ENCODE data around the gene PTGIS.

The PTGIS gene

DNA sequence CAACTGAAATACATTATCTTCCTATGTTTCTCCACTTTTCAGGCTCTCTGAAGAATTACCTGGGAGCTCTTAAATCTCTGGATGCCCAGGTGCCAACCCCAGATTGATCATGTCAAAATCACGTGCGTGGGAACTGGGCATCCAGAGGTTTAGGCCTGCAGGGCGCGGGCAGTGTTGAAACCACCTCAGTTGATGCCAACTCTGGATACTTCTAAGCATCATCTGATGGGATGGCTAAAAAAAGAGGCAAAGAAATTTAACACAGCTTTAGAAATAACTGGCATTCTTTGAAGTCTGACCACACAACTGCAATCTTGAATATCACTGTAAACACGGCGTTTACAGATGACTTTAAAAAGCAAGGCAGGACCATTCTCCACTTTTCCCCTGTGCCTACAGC lies 41.9 kb downstream of the PTGIS start:
- no peak for DNase-seq

DNA sequence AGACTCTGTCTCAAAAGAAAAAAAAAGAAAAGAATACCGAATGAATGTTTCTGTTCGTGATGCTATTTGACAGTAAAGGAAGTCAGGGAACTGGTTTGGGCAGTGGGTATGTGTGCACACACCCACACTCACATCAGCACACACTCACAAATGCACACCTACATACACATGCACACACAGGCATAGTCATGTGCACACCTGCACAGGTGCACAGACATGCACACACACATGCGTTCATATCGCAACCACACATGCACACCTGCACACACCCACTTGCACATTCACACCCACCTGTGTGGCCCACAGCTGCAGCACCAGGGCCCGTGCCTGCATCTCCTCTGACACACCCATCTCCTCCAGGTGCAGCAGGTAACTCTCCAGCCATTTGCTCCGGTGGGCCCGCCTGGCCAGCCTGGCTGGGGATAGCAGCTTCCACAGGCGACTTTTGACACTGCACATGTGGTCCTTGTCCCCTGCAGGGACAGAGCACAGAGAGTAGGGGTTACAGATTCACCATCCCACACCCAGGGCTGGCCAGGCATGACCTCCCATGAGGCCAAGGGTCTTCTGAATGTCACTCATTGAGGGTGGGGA lies 44.1 kb downstream of the PTGIS start:
- no peak for DNase-seq

DNA sequence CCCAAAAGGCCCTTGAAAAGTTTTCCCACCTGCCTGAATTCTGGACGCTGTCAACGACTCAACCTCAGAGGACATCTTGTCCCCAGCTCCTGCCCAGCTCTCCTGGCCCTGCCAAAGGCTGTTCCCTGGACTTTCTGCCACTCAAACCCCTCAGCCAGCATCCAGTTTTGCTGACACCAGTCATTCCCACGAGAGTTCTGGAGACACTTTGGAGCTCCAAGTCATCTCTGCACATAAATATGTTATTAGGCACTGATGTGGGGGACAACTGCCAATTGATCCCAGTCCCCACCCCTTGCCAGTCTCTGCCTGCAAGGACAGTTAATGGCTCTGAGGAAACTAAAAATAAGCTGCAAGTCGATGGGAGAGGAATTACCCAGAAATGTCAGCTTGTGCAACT lies 46.6 kb downstream of the PTGIS start:
- no peak for DNase-seq

DNA sequence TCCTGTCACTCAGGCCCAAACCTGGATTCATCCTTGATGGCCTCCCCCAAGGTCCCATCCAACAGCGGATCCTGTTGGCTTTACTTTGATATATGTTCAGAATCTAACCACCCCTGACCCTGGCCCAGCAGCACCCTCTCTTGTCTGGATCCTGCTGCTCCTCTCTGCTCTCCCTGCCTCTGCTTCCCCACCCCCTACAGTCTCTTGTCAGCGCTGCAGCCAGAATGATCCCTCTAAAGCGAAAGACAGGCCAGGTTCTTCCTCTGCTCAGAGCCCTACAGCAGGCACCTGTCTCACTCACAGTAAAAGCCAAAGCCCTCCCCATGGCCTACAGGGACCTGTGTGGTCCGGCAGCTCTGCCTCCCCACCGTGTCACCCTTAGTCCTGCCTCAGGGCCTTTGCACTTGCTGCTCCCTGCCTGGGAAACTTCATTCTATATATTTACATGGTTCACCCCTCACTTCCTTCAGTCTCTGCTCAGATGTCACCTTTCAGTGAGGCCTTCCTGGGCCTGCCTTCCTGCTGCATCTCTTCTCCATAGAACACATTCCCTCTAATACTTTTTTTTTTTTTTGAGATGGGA lies 48.1 kb downstream of the PTGIS start:
- DNase-seq = no peak

DNA sequence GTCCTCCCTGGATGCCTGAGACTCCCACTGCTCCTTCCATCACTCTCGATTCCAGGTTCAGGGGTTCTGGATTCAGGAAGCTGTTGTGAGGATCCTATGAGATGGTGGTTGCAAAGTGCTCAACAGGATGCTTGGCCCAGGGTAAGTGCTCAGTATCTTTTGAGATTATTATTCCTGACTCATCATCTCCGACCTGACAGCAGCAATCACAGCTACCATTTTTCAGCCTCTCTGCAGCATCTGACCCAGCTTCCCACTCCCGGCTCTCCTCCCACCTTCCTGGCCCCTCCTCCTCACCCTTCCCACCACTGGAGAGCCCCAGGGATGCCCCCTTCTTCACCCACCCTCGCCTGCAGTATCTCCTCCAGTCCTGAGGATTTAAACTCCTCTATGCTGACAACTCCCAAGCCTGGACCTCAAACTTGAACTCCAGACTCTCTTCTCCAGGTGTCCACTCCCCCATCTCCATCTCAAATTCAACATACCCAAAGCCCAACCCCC lies 48.7 kb downstream of the PTGIS start:
- no peak for DNase-seq

DNA sequence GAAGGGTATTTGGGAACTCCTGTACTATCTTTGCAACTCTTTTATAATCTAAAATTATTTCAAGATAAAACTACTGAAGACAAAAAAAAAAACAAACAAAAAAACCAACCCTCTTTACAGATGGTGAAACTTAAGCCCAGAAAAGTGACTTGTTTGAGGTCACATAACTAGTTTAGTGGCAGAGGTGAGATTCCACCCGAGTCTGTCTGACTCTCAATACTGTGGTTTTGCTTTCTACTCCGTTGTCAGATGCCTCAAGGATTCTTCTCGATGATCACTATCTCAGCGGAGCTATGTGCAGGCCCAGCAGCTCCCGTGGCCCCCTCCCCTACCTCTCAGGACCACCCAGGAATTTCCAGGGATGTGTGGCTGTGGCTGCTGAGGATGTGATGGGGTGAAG lies 49.4 kb downstream of the PTGIS start:
- DNase-seq = no peak

DNA sequence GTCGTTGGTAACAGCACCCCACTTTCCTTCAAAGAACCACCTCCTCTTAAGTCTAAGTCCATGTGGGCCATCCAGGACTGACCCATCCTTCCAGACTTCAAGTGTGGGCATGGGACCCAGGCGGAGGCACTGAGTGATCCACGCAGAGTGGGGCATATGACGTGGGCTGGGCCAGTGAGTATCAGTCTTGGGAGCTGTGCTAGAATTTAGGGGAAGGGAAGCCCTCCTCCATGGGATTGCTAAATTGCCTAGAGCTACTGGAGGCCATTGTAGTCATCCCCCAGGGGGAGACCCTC lies 50.2 kb downstream of the PTGIS start:
- DNase-seq = no peak

DNA sequence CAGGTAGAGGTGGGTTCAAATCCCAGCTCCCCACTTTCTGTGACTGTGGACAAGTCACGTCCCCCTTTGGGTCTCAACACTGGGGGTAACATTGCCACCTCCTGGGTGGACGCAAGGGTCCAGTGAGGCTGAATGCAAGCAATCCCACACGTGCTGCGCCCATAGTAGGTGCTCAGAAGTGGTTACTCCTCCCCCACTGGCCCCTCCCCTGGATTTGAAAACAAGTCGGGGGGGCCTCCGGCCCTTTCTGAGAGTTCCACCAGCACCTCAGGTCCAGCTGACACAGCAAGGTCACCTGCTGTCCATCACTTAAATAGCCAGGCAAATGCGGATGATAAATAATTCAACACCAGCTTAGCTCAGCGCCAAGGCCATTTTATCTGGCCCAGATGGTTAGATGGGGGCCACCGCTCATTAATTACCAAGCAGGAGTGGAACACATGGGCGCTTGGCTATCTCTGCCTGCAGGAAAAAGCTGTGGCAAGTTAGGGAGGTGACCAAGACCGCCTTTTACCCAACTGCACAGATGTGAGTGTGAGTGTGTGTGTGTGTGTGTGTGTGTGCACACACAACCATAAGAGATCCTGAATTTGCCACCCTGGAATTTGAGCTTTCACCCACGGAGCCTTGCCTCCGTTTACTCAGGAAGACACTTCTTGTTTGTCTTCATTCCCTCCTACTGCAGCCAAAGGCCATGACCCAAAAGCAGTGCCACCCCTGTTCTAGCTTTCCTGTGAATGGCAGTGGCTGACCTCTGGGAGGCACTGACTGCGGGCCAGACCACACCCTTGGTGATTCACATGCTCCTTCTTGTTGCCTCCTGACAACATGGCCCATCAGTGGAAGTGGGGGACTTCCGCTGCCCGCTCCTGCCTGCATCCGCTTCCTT lies 50.8 kb downstream of the PTGIS start:
- no peak for DNase-seq

DNA sequence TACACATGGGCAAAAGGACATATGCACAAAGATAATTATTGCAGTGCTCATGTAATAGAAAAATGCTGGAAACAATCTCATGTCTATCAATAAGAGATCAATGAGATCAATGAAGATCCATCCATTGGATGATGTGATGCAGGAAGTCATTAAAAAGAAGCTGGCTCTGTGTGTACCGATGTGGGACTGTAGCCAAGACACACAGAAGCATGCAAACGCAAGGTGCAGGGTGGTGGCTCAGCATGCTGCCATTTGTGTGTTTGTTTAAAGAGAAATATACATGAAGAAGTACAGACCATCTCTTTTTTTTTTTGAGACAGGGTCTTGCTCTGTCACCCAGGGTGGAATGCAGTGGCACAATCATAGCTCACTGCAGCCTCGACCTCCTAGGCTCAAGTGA lies 52.4 kb downstream of the PTGIS start:
- no peak for DNase-seq

DNA sequence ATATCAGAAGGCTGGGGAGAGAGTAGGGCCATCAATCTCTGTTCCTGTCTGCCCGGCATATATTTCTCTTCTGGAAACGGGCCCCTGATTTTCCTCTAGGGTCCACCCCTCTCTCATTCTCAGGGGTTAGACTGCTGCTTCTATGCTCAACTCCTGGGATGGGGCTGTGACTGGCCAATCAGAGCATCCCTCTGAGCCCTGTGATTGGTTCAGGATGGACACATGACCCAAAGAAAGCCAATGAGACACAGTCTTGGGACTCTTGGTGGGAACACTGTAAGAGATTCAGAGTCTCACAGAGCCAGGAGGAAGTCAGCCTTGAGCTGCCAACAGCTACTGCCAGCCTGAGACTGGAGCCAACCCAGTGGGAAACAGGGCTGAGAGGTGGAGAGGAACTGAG lies 54.4 kb downstream of the PTGIS start:
- DNase-seq = no peak

DNA sequence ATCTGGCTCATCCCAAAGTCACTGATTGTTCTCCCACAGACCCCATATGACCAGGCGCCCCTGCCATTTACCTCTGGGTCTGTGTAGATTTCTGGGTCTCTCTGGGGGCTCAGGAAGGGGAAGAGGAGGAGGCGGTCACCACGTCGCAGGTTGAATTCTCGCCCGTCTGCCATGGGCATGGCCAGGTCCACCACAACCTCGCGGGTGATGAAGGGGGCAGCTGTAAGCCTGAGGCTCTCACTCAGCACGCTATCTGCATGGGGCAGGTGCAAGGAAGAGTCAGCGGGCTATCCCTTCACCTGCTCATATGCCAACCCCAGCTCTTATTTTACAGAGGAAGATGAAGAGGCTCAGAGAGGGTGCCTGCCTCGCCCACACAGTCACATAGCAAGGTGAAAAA lies 54.9 kb downstream of the PTGIS start:
- DNase-seq = no peak

DNA sequence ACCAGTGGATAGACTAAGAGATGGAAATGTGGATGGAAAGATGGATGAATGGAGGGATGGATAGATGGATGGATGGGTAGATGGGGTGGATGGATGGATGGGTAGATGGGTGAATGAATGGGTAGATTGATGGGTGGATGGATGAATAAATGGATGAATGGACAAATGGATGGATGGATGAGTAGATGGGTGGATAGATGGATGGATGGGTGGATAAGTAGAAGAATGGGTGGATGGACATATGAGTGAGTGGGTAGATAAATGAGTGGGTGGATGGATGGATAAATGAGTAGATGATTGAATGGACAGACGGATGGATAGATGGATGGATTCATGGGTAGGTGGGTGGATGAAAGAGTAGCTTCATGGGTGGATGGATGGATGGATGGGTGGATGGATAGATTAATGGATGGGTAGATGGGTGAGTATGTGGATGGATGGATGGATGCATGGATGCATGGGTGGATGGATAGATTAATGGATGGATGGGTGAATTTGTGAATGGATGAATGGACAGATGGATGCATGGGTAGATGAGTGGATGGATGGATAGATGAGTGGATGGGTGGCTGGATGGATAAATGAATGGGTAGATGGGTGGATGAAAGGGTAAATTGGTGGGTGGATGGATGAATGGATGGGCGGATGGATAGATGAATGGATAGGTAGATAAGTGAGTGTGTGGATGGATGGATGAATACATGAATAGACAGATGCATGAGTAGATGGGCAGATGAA lies 56.0 kb downstream of the PTGIS start:
- no peak for DNase-seq

DNA sequence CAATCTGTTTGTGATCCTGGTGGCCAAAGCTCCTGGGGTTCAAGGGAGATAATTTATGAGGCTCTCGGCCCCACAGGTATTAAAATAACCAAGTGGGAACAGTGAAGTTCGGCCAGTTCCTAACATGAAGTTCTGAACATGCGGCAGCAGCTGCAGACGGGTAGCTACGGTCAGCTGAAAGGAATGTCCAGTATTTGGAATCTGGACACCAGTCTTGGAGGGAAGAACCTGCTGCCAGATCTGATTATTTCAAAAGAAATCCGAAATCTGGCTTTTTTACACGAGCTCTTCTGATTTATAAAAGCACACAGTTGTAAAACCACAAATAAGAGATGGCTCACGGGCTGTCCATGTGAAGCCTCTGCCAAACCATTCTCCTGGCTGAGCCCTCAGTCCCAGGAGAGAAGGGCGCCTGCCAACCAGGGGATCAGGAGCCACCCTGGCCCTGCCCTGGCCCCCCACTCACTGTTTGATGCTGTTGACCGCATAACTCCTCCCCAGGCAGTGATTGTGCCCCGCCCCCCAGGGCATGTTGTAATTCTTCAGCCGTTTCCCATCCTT lies 57.3 kb downstream of the PTGIS start:
- DNase-seq = no peak

DNA sequence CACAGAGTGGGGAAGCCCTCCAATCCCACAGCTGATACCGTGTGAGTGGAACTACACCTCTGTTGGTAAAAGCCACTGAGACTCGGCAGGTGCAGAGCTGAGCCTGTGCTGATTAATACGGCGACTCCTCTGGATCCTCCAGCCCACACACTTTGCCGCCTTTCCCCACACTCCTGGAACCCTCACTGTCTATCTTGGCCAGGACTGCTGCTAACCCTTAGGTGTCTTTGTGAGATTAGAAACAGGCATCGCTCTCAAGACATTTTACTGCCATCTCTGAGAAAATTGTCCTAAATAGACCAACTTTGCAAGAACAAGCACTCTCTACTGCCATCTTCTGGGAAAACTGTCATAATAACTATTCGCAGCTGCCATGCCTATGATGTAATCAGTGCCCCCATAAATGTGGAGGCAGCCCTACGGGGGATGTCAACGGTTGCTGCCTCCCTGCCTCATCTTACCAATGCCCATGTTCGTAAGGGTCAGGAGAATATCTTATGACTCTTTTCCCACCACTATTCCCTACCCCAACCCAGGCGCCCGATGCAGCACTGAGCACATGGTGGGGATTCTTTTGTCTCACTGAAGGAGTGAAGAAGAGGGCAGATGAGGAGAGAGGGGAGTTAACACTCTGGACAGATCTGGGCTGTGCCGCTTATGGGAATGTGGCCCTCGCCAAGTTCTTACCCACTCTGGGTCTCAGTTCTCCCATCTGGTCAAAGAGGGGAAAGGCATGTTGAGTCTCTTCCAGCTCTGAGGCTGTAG lies 59.3 kb downstream of the PTGIS start:
- peak; percentile 33 to 49 for DNase-seq

DNA sequence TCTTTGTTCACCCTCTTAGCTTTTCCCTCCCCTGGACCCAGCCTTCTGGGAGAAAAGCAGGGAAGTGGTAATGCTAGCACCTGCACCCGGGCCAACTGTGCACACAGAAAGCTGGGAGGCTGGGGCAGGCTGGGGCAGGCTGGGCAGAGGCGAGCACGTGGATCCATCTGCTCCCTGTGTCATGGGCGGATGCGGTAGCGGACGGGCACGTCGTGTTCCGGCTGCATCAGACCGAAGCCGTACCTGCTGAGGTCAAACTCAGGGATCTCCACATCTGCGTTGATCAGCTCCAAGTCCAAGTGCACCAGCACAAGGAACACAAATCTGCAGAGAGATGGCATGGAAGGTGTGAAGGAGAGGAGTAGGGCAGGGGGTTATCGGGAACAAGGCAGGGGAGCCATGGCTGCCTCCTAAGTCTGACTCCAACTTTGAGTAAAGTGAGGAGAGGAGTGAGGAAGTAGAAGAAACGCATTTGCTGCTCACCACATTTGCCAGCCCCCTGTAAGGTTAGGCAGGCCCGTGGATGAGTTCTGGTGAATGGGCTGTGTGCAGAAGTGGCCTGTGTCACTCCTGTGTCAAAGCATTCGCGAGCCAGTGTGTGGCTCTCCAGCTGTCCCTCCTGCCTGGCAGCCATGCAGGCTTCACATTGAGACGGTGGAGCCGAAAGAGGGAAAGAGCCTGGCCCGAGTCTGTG lies 60.0 kb downstream of the PTGIS start:
- DNase-seq = no peak

DNA sequence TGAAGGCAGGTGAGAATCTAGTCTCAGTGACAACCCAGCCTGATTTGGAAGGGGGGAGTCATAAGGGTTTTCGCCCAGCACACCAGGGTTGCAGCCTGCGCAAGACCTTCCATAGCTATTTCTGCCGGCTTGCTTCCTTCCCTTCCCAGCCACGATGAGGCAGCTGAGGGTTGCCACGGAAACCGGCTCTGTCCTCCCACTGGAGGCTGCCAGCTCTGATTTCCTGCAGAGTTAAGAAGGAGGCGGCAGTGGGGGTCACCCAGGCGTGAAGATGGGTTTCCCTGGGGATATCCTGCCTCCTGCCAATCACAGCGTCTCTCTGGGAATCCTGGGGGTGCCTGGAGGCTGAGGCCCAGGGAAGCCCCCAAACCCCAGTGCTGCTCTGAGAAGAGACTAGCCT lies 62.4 kb downstream of the PTGIS start:
- no peak for DNase-seq

DNA sequence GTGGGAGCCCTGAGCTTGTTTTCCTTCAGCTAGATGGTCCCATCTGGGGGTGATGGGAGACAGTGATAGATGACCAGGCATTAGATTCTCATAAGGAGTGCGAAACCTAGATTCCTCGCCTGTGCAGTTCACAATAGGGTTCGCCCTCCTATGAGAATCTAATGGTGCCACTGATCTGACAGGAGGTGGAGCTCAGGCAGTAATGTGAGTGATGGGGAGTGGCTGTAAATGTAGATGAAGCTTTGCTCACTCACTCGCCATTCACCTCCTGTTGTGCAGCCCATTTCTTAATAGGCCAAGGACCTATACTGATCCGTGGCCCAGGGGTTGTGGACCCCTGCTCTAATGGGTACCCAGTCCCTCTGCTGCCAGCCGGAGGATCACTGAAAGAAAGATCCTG lies 64.8 kb downstream of the PTGIS start:
- DNase-seq = no peak

DNA sequence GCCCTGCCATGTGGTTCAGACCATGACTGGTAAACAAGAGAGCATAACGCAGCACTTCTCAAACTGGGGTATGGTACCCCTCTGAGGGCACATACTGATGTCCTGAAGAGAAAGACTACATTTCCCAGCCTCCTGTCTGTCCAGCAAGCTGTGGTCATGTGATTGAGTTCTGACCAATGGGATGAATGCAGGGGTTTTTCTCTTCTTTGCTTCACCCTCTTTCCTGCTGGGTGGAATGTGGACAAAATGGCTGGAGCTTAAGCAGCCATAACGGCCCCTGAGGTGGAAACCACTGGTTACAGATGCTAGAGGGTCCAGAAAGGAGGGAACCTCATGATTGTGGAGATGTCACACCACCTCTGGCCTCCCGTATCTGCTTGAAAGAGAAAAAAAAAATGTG lies 66.0 kb downstream of the PTGIS start:
- DNase-seq = no peak

DNA sequence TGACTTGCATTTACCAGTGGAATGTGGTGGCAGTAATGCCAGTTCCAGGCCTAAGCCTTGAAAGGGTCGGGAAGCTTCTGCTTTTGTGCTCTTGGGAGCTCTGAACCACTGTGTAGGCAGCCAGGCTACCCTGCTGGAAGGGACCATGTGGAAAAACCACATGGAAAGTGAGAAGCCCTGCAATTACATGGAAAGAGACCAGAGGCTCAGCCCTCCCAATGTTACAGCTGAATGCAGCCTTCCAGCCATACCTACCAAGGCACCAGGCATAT lies 70.6 kb downstream of the PTGIS start:
- no peak for DNase-seq

DNA sequence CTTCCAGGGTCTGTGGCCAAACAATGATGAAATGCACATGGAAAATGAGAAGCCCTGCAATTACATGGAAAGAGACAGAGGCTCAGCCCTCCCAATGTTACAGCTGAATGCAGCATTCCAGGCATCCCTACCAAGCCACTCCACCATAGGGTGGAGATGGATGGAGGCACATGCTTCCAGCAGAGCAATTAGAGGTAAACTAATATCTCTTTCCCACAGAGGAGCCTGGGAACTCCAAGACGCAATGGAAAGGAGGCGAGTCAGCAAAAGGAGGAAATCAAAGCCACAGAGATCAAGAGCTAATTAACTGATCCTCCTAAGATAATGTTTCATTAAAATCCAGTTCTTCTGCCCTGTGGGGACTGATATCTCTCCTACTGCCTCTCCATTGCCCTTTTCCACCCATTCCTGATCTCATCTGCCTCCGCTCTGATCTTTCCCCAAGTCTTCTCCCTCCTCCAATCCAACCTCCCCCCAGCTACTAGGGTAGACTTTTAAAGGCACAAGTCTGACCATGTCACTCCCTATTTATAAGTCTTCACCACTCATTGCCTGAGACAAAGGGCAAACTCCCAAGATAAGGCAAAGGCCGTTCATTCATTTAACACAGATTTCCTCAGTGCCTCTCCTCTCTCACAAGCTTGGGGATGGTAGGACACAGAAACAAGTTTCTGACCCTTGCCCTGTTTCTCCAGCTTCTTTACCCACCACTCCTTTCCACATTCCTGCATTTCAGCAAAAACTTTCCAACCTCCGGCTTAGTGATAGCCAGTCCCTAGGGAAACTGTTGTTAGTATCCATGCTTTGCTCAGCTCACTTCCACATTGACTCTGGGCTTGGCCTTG lies 71.2 kb downstream of the PTGIS start:
- DNase-seq = no peak

DNA sequence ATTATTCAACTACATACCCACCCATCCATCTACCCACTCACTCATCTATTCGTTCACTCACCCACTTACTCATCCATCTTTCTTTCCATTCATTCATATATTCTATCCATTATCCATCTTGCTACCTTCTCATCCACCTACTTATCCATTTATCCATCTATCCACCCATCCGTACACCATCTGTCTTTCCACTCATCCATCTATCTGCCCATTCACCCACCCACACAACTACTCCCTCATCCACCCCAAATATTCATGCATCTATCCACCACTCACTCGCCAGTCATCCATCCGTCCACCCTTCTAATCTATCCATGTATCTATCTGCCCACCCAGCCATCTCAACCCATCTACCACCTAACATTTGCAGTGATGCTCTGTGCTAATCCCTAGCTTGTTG lies 71.9 kb downstream of the PTGIS start:
- DNase-seq = no peak
